Measurements from ENCODE around the gene RASSF4.

Gene RASSF4

GRCh38 chr10:44928462-44928861, 31.1 kb upstream of the RASSF4 start:
- DNase-seq (ENCODE audit: low read depth): no peak

DNA sequence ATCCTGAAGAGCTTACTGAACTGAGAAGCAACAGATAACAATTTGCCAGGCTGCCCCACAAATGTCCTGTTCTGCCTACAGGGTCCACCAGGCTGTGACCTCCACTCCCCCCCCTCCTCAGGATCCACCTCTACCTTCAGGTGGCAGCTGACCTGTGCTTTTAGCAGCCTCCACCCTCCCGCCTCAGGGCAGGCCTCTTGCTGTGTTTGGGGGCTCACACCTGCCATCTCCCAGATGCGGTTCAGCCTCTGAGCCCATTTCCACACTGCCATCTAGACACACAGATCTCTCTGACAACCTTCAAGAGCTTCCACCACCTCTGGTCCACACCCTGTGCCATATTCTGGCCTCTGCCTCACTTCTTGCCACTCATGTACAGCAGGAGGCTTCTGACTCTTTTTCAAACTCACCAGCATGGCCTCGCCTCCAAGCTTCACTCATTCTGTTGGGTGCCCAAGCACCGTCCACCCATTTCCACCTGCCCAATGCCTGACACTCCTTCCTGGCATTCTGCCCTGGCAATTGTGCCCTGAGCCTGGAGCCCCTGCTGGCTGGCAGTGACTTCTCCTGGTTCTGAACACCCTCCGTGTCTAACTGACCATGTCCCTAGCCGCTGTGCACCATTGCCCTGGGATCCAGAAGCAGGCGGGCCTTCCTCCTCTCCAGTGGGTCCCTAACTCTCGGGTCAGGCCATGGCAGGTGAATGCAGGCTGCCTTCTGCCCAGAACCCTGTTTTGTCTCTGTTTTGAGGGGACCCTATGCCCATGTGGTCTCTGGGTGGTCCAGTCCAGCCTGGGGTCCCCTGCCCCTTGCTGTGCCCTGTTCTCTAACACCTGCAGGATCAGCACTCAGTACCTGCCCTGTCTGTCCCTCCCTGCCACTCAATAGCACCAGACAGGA, 30.0 kb upstream of the RASSF4 start:
- no peak for DNase-seq (ENCODE audit: low read depth)

- no peak for DNase-seq (ENCODE audit: low read depth)
Observed at GRCh38 chr10:44930904-44931620, 28.5 kb upstream of the RASSF4 start.

DNA sequence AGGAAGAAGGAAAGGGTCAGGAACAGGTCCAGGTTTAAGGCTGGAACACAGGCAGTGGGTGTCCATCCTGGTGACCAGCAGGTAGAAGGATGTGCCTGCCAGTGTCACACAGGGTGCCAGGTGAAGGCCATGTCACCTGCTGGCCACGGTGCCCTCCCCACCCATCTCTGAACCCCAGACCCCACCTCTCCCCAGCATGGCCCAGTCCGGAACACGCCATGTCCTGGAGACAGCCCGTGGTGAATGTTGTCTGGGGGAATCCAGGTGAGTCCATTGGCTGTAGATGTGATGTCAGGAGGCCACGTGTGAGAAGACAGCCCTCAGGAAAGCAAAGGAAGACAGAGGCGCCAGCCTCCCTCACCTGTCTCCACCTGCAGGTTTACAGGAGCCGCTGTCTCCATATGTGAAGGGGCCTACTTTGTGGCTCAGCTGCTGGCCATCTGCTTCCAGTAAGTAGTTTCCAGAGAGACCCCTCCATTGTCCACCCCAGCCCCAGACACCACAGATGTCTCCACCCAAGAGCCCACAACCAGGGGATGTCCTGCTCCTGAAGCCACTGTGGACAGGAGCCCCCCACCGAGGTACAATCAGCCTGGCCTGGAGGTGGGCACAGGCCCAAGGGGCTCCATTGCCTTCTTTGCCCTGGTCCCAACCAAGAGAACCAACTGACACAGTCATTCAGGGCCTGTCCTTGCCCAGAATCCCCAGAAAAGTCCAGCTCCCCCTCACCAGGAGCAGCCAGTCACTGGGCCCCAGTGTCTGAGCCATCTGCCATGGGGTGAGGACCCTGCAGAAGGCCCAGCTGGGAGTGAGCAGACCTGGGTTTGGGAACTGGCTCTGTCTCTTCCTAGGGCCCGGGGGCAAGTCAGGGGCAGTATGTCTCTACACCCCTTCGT, 27.7 kb upstream of the RASSF4 start:
- no peak for DNase-seq (ENCODE audit: low read depth)

GRCh38 chr10:44932517-44933450, 26.8 kb upstream of the RASSF4 start:
- peak; percentile 70 for DNase-seq (ENCODE audit: low read depth)

GRCh38 chr10:44933451-44934321, 25.9 kb upstream of the RASSF4 start:
- no peak for DNase-seq (ENCODE audit: low read depth)

DNA sequence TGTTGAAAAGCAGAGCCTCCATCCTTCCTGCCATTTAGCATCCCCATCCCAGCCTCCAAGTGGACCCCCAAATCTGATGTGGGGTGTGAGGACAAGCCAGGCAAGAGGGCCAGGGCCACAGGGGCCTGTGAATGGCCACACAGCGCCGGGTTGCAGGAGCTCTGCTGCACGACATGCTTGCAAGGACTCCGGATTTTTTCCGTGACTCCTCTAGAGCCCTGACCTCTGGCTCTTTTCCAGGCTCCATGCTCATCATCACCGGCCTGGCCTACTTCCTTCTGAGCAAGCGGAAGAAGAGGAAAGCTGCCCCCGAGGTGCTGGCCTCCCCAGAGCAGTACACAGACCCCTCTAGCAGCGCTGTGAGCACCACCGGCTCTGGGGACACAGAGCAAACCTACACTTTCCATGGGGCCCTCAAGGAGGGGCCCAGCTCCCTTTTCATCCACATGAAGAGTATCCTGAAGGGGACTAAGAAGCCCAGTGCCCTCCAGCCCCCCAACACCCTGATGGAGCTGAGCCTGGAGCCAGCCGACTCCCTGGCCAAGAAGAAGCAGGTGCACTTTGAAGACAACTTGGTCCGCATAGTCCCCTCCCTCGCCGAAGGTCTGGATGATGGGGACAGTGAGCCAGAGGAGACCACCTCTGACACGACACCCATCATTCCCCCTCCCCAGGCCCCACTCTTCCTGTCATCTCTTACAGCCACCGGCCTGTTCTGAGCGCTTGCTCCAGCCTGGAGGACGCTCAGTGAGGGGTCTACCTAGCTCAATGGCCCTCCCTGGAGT, 25.0 kb upstream of the RASSF4 start:
- DNase-seq (ENCODE audit: low read depth): no peak

DNA sequence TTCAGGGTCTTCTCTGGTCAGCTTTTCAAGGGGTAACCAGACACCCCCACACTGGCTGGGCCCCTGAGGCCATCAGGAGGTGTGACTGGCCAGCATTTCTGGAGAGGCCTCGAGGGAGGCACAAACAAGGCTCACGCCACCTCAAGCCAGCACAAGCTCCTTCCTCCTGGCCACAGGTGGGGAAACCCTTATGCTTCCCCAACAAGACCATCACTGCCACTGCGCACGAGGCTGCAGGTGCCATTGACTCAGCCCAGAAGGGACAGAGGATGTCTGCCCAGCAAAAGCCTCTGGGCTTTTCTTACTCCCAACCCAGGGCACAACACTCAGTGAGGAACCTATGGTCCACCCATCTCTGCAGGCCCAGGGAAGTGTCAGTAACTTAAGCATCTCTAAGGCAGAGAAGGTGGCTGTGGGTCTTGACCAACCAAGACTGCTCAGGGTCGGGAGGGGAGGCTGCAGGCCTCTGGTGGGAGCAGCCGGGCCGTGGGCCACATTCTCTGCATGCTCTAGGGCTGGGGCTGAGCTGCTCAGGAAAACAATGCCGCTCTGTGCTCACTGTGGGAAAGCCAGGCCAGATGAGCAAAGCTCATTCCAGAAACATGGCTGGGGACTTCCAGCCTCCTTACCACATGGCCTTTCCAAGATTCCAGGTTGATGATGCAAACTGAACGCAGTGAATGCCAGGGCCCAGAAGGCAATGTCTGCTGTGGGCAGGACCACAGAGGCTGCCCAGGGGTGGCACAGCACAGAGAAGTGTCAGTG, 24.2 kb upstream of the RASSF4 start:
- no peak for DNase-seq (ENCODE audit: low read depth)

DNA sequence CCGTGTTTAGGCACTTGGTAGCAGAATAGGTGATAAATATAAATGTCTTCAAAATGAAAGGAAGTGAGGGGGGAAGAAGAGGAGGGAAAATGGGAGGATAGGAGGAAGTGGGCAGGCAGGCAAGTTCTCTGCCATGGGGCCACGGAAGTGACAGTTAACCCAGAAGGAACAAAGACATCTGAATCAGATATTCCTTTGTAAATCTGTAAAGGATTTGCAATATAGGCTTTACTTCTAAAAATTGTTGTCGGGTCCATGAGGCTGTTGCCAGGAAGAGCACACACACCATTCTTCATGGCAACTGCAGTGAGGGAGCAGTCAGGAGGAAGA, 23.7 kb upstream of the RASSF4 start:
- no peak for DNase-seq (ENCODE audit: low read depth)

- DNase-seq (ENCODE audit: low read depth): no peak
Observed at GRCh38 chr10:44936314-44936975, 23.2 kb upstream of the RASSF4 start.

DNA sequence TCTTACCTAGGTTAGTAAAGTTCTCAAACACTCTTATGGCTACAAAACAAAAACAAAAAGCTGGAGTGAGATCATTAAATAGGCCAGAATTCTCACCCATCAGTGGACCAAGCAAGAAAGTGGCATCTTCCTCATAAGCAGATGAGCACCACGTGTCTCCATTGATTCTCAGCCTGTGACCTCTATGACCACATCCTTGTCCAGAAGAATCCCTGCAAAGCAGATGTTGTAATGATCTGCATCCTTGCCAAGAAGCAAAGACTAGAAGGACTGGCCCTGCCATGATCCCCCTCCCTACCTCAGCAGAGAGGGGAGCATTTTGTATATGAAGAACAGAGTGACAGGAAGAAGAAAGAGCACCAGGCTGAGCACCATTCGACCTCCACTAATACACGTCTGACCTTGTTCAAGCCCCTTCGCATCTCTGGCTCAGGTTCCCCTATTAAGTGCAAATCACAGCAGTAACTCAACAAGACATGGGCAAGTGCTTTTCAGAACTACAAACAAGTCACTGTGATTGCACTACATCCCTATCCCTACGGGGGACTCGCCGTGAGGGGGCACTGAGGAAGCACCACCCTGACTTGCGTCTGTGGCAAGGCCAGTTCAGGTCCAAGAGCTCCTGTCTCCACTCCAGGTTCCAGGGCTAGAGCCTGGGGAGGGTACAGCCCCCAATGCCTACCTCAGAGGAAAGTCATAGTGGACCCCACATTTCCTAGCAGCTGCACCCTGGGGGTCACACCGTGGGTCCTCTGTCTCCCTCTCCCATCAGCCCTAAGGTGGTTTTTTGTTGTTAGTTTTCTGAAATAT, 22.2 kb upstream of the RASSF4 start:
- no peak for DNase-seq (ENCODE audit: low read depth)

DNA sequence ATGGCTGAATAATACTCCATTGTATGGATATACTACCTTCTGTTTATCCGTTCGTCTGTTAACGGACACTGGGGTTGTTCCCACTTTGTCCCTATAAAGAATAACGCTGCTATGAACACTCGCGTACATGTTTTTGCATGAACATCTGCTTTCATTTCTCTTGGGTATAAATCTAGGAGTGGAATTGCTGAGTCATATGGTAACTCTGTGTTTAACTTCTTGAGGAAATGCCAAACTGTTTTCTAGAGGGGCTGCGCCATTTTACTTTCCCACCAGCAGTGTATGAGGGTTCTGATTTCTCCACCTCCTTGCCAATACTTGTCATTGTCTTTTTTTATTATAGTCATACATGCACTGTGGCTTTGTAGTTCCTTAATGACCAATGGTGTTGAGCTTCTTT, 20.6 kb upstream of the RASSF4 start:
- no peak for DNase-seq (ENCODE audit: low read depth)

DNA sequence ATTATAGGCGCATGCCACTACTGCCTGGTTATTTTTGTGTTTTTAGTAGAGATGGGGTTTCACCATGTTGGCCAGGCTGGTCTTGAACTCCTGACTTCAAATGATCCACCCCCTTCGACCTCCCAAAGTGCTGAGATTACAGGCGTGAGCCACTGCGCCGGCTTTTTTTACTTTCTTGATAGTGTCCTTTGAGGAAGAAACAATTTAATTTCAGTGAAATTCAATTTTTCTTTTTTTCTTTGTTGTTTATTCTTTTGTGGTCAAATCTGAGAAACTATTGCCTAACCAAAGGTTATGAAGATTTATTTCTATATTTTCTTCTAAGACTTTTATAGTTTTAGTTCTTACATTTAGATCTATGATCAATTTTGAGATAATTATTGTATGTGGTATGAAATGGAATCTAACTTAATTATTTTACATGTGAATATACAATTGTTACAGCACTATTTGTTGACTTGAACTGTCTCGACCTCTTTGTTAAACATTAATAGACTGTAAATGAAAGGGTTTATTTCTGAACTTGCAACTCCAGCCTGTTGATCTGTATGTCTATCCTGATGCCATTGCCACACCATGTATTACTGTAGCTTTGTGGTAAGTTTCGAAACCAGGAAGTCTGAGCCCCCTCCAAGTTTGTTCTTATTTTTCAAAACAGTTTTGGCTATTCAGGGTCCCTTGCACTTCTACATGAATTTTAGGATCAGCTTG, 19.8 kb upstream of the RASSF4 start:
- DNase-seq (ENCODE audit: low read depth): no peak

GRCh38 chr10:44944354-44944753, 15.2 kb upstream of the RASSF4 start:
- no peak for DNase-seq (ENCODE audit: low read depth)

- no peak for DNase-seq (ENCODE audit: low read depth)
Observed at GRCh38 chr10:44946205-44946604, 13.4 kb upstream of the RASSF4 start.

DNA sequence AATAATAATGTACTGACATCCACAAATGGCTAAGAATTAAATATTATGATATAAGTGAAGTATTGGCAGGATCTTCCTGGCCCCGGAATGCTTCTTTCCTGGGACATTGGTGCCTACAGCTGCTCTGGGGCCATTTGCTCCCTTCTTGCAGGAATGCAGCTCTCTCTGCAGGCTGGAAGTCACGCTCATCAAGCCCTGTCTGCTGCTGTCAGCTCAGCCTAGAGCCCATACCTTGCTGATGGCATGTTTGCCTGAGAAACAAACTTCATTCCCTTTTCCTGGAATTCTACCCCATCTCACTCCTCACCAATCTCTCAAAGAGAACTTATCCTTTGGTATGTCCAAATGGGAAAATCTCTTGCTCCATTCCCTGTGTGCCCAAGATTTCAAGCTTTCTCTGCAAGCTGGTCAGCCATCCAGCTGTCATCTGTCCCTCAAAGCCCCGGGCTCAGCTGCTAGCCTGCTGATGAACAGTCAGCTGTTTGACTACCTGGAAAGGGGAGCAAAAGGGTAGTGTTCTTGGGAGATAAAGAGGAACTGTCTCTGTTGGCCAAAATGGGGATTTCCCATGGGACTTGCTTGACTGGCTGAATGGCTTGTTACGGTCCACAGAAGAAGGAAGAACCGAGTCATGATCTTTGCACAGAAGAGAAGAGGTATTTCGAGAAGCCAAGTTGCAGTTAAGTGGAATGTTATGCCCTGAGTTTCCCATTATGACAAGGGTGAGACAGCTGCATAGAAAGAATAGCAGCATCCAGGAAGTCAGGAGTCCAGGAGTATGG, 12.0 kb upstream of the RASSF4 start:
- DNase-seq (ENCODE audit: low read depth): no peak
